Measurements from ENCODE around the gene FADS2. TPM values are rescaled to one million over a fixed set of nuclear protein-coding genes. Genes with fewer than 3 reads are reported as not detected.

The FADS2 gene
- total RNA-seq, 1 experiment from 2014 or later: 36.3 TPM

GRCh38 chr11:61850687-61851086 lies 22.6 kb downstream of the FADS2 start:
- no peaks in the 10 kb centered on the region for H3K9me3 ChIP-seq
- CTCF ChIA-PET: interaction anchor here (1.1 kb wide), 1 partner anchor 48 kb away, joined by 3 read pairs; no protein-coding TSS in a partner anchor
- TF ChIP-seq CTCF (IDR thresholded peaks at IDR 0.05; ENCODE audit: insufficient read depth in 1 of 2, low read depth in 1 of 2, low read length in 1 of 2, severe bottlenecking in 1 of 2, unreplicated experiment in 1 of 2): no peak
- H3K27ac Mint-ChIP-seq (ENCODE audit: unreplicated experiment): no peak overlapping the region
- no peak overlapping the region for H3K4me3 Mint-ChIP-seq (ENCODE audit: unreplicated experiment)
- H3K4me1 ChIP-seq: no peaks in the 10 kb centered on the region
- no peaks in the 10 kb centered on the region for H3K27me3 Mint-ChIP-seq (ENCODE audit: insufficient read depth, unreplicated experiment)
- POLR2A ChIA-PET: no interaction called here
- H3K36me3 Mint-ChIP-seq (ENCODE audit: insufficient read depth, unreplicated experiment): no peaks in the 10 kb centered on the region
- H3K4me1 Mint-ChIP-seq (ENCODE audit: low read depth, unreplicated experiment): no peaks in the 10 kb centered on the region
- H3K4me3 ChIP-seq (ENCODE audit: low read depth, low read length): no peak overlapping the region
- H3K36me3 ChIP-seq (ENCODE audit: control insufficient read depth, insufficient read depth, low read length): peaks cover 1% of the 10 kb centered on the region; the same call in 1 of the 2 replicates
- H3K27me3 ChIP-seq (replicated peaks; ENCODE audit: control insufficient read depth, insufficient read depth, low read length): no peaks in the 10 kb centered on the region
- no TSS peak for BruUV-seq (replicated peaks)
- DNase-seq: no peak
- intact Hi-C loops (cut with micrococcal nuclease; ENCODE audit: unreplicated experiment): no loop called here
- no peaks in the 10 kb centered on the region for H3K9me3 Mint-ChIP-seq (ENCODE audit: unreplicated experiment)

- no peak overlapping the region for H3K4me3 Mint-ChIP-seq (ENCODE audit: unreplicated experiment)
- CTCF ChIA-PET: interaction anchor here (1.1 kb wide), 1 partner anchor 47 kb away, joined by 3 read pairs; no protein-coding TSS in a partner anchor
Measured at GRCh38 chr11:61851113-61851899, 23.2 kb downstream of the FADS2 start.

GRCh38 chr11:61851900-61852295 lies 23.8 kb downstream of the FADS2 start:
- Histone ChIP-seq H3K4me3 (ENCODE audit: low read depth, low read length) (no peak overlapping the region), H3K27me3 (replicated peaks; ENCODE audit: control insufficient read depth, insufficient read depth, low read length) (no peaks in the 10 kb centered on the region), H3K9me3 (no peaks in the 10 kb centered on the region), H3K4me1 (no peaks in the 10 kb centered on the region), H3K36me3 (ENCODE audit: control insufficient read depth, insufficient read depth, low read length) (peaks cover 1% of the 10 kb centered on the region; the same call in 1 of the 2 replicates)
- DNase-seq: no peak
- POLR2A ChIA-PET: no interaction called here
- H3K9me3 Mint-ChIP-seq (ENCODE audit: unreplicated experiment): no peaks in the 10 kb centered on the region
- no peaks in the 10 kb centered on the region for H3K36me3 Mint-ChIP-seq (ENCODE audit: insufficient read depth, unreplicated experiment)
- intact Hi-C loops (cut with micrococcal nuclease; ENCODE audit: unreplicated experiment): no loop called here
- CTCF ChIA-PET: no interaction called here
- no peaks in the 10 kb centered on the region for H3K27me3 Mint-ChIP-seq (ENCODE audit: insufficient read depth, unreplicated experiment)
- no peak for TF ChIP-seq CTCF (IDR thresholded peaks at IDR 0.05; ENCODE audit: insufficient read depth in 1 of 2, low read depth in 1 of 2, low read length in 1 of 2, severe bottlenecking in 1 of 2, unreplicated experiment in 1 of 2)
- no TSS peak for BruUV-seq (replicated peaks)
- H3K4me3 Mint-ChIP-seq (ENCODE audit: unreplicated experiment): no peak overlapping the region
- no peak overlapping the region for H3K27ac Mint-ChIP-seq (ENCODE audit: unreplicated experiment)
- H3K4me1 Mint-ChIP-seq (ENCODE audit: low read depth, unreplicated experiment): no peaks in the 10 kb centered on the region

More at GRCh38 chr11:61851113-61851899, 23.2 kb downstream of the FADS2 start:
- H3K4me1 ChIP-seq: no peaks in the 10 kb centered on the region
- no peaks in the 10 kb centered on the region for H3K9me3 ChIP-seq
- H3K36me3 Mint-ChIP-seq (ENCODE audit: insufficient read depth, unreplicated experiment): no peaks in the 10 kb centered on the region
- POLR2A ChIA-PET: no interaction called here
- H3K27ac Mint-ChIP-seq (ENCODE audit: unreplicated experiment): no peak overlapping the region
- no peaks in the 10 kb centered on the region for H3K9me3 Mint-ChIP-seq (ENCODE audit: unreplicated experiment)
- no peak for DNase-seq
- peaks cover 1% of the 10 kb centered on the region; the same call in 1 of the 2 replicates for H3K36me3 ChIP-seq (ENCODE audit: control insufficient read depth, insufficient read depth, low read length)
- no peaks in the 10 kb centered on the region for H3K27me3 Mint-ChIP-seq (ENCODE audit: insufficient read depth, unreplicated experiment)
- no peak for TF ChIP-seq CTCF (IDR thresholded peaks at IDR 0.05; ENCODE audit: insufficient read depth in 1 of 2, low read depth in 1 of 2, low read length in 1 of 2, severe bottlenecking in 1 of 2, unreplicated experiment in 1 of 2)
- intact Hi-C loops (cut with micrococcal nuclease; ENCODE audit: unreplicated experiment): no loop called here
- no peak overlapping the region for H3K4me3 ChIP-seq (ENCODE audit: low read depth, low read length)
- BruUV-seq (replicated peaks): no TSS peak
- H3K27me3 ChIP-seq (replicated peaks; ENCODE audit: control insufficient read depth, insufficient read depth, low read length): no peaks in the 10 kb centered on the region
- H3K4me1 Mint-ChIP-seq (ENCODE audit: low read depth, unreplicated experiment): no peaks in the 10 kb centered on the region

All from Caco-2 (cell line).